ENCODE results near the gene JUP. TPM values are rescaled to one million over a fixed set of nuclear protein-coding genes. Genes with fewer than 3 reads are reported as not detected.
A peak's percentile ranks its signal among the peaks of the same experiment; 100 is the strongest.

The JUP gene
- total and polyA plus RNA-seq, 4 donors, result 35.7 to 64.3 (median 44.7) TPM

DNA sequence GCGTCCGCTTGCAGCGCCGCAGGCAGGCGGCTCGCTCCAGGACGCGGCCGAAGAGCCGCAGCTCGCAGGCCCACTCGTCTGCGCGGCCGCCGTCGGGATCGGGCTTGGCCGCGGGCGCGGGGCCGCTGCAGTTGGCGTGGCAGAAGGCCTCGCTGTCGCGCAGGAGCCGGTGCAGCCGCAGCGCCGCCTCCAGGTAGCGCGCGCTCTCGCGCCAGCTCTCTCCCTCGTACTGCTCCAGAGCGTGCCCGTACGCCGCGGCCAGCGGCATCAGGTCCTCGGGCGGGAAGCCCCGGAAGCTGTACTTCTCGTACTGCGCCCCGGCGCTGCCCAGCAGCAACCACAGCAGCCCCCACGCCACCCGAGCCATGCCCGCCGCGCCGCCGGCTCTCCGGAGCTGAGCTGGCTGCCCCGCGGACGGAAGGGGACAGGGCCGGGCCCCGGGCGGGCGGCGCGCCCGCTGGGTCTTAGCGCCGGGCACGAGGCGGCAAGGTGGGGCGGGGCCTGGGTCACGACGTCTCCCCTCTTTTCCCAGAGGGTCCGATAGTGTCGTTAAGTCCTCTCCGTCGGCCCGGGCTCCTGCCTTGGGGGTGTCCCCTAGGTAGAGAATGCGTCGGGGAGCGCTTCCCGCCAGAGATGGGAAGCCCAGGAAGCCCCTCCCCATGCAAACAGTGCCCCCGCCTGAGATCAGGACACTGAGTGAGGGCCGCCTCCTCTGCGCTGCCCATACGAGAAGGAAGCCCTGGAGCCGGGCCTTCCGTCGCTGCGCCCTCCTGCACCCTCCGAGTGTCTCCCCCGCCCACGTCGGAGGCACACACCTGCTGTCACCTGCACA lies 25.3 kb upstream of the JUP start, which contains the start of gene P3H4:
P3H4 (minus strand) TSS at position 401 of the 832 bp plus-strand sequence; CDS start at position 367, 34 bp downstream.
- intact Hi-C loops (cut with DNase I), result no loop called here
- Histone ChIP-seq H3K27me3 (ENCODE audit: control insufficient read depth in 1 of 2, insufficient read depth in 2 of 2, low read length in 1 of 2) (no peaks in the 10 kb centered on the region), H3K36me3 (ENCODE audit: control insufficient read depth in 1 of 2, insufficient read depth in 2 of 2, low read length in 1 of 2) (peaks cover 0 to 2% of the 10 kb centered on the region in 2 donors), H3K9me3 (ENCODE audit: control insufficient read depth, low read length) (no peaks in the 10 kb centered on the region), H3K27ac (ENCODE audit: low read depth in 1 of 2, low read length in 2 of 2) (peak within 1 kb of the TSS in 1 of 2 donors; percentile 56), H3K4me1 (ENCODE audit: control insufficient read depth in 1 of 2, insufficient read depth in 2 of 2, low read length in 2 of 2) (no peaks in the 10 kb centered on the region), H3K4me3 (ENCODE audit: low read length in 2 of 2) (peak within 1 kb of the TSS; percentile 64 to 77)
- WGBS, 2 donors, result 0 to 1% methylated on average over 73 to 96 of the region's 96 CpGs
- peak; percentile 82 to 93 for DNase-seq
- peak; percentile 90 for ATAC-seq (ENCODE audit: low FRiP score)

DNA sequence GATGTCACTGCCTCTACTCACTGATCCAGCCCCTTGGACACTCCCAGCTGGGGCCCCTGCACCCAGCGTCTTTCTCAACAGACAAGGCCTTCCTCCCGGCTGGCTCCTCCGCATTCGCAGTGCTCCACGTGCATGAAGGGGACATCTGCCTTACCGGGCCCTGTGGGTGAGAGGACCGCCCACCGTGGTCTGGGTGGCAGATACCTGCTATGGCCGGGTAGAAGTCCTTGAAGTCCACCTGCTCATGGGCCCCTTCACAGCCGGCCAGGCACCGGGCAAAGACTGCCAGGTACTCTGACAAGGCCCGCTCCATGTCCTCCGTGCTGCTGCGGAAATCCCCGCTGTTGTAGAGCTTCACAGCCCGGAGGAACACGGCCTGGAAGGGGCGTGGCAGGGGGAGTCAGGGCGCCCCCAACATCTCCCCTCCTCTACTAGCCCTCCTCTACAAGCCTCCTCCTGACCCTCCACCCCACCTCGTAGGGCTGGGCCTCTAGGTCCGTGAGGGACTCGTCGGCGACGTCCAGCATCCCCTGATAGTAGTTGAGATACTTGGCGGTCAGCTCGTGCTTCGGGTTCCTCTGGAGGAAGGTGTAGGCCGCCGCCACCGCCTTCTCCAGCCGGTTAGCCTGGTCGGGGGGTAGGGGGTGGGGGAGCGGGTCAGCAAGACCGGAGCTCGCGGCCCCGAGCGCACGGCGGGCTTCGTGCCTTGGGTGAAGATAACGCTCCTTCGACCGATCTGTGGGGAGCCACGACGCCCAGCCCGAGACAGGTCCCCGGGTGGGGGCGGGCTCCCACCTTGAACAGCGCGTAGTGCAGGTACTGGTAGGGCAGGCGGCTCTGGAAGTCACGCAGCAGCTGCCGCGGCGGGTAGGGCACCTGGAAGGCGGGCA lies 24.4 kb upstream of the JUP start:
- DNase-seq, result peak in 1 of 2 donors; percentile 80

GRCh38 chr17:41806685-41807445 lies 20.4 kb upstream of the JUP start:
- no peak for DNase-seq
- Histone ChIP-seq H3K27ac (ENCODE audit: low read depth in 1 of 2, low read length in 2 of 2) (no peak overlapping the region), H3K27me3 (ENCODE audit: control insufficient read depth in 1 of 2, insufficient read depth in 2 of 2, low read length in 1 of 2) (no peaks in the 10 kb centered on the region), H3K4me1 (ENCODE audit: control insufficient read depth in 1 of 2, insufficient read depth in 2 of 2, low read length in 2 of 2) (no peaks in the 10 kb centered on the region), H3K36me3 (ENCODE audit: control insufficient read depth in 1 of 2, insufficient read depth in 2 of 2, low read length in 1 of 2) (peaks cover 0 to 2% of the 10 kb centered on the region in 2 donors), H3K9me3 (ENCODE audit: control insufficient read depth, low read length) (no peaks in the 10 kb centered on the region), H3K4me3 (ENCODE audit: low read length in 2 of 2) (no peak overlapping the region)
- intact Hi-C loops (cut with DNase I), result no loop called here
- ATAC-seq (ENCODE audit: low FRiP score), result no peak
- 85 to 88% methylated on average over 8 of the region's 8 CpGs for WGBS, 2 donors

More for the DNA sequence above, 24.4 kb upstream of the JUP start:
- WGBS, 2 donors, result 19 to 20% methylated on average over 53 to 58 of the region's 58 CpGs
- intact Hi-C loops (cut with DNase I), result no loop called here
- no peak overlapping the region for H3K27ac ChIP-seq (ENCODE audit: low read depth in 1 of 2, low read length in 2 of 2)
- H3K4me1 ChIP-seq (ENCODE audit: control insufficient read depth in 1 of 2, insufficient read depth in 2 of 2, low read length in 2 of 2), result no peaks in the 10 kb centered on the region
- H3K36me3 ChIP-seq (ENCODE audit: control insufficient read depth in 1 of 2, insufficient read depth in 2 of 2, low read length in 1 of 2), result peaks cover 0 to 2% of the 10 kb centered on the region in 2 donors
- H3K9me3 ChIP-seq (ENCODE audit: control insufficient read depth, low read length), result no peaks in the 10 kb centered on the region
- H3K27me3 ChIP-seq (ENCODE audit: control insufficient read depth in 1 of 2, insufficient read depth in 2 of 2, low read length in 1 of 2), result no peaks in the 10 kb centered on the region
- H3K4me3 ChIP-seq (ENCODE audit: low read length in 2 of 2), result peak overlapping the region; percentile 64 to 77
- peak; percentile 1 for ATAC-seq (ENCODE audit: low FRiP score)

DNA sequence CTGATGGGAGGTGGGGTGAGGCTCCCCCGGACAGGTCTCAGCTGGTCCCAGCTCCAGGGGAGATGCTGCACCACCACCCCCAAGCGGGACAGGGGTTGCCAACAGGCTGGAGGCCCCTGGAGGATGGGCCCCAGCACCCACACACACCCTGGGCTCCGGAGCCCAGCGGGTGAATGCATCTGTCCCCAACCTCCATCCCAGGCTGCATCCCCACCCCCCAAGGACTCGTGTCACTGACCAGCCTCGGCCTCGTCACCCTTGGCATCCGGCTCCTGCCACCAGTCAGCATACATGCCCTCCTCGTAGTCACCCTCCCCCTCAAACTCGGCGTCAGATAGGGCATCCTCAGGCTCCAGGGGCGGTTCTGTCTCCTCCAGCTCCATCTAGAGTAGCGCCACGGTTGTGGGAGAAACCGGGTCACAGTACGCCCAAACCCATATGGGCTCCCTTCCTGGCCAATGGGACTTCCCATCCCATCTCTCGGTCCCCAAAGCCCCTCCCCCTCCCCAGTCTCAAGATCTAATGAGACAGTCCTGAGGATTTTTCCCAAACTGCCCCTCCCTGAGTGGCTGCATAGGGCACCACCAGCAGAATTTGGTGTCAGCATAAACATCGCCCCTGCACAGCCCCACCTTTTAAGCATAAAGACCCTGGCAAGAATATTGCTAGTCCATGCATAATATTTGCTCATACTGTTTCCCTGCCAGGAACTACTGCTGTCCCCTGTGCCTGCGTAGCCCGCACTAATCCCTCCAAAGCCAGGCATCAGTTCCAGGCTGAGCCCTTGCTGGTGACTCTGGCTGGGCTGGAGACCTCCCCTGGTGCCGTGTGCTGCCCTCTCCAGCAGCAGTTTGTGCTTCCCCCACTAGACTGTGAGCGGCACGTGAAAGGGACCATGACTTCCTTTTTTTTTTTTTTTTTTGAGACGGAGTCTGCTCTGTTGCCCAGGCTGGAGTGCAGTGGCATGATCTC lies 16.8 kb upstream of the JUP start:
- Histone ChIP-seq H3K9me3 (ENCODE audit: control insufficient read depth, low read length) (no peaks in the 10 kb centered on the region), H3K27ac (ENCODE audit: low read depth in 1 of 2, low read length in 2 of 2) (no peak overlapping the region), H3K36me3 (ENCODE audit: control insufficient read depth in 1 of 2, insufficient read depth in 2 of 2, low read length in 1 of 2) (peaks cover 0 to 2% of the 10 kb centered on the region in 2 donors), H3K4me1 (ENCODE audit: control insufficient read depth in 1 of 2, insufficient read depth in 2 of 2, low read length in 2 of 2) (no peaks in the 10 kb centered on the region), H3K27me3 (ENCODE audit: control insufficient read depth in 1 of 2, insufficient read depth in 2 of 2, low read length in 1 of 2) (no peaks in the 10 kb centered on the region), H3K4me3 (ENCODE audit: low read length in 2 of 2) (no peak overlapping the region)
- no peak for ATAC-seq (ENCODE audit: low FRiP score)
- no peak for DNase-seq
- intact Hi-C loops (cut with DNase I), result no loop called here
- WGBS, 2 donors, result 54% methylated on average over 23 to 24 of the region's 24 CpGs

DNA sequence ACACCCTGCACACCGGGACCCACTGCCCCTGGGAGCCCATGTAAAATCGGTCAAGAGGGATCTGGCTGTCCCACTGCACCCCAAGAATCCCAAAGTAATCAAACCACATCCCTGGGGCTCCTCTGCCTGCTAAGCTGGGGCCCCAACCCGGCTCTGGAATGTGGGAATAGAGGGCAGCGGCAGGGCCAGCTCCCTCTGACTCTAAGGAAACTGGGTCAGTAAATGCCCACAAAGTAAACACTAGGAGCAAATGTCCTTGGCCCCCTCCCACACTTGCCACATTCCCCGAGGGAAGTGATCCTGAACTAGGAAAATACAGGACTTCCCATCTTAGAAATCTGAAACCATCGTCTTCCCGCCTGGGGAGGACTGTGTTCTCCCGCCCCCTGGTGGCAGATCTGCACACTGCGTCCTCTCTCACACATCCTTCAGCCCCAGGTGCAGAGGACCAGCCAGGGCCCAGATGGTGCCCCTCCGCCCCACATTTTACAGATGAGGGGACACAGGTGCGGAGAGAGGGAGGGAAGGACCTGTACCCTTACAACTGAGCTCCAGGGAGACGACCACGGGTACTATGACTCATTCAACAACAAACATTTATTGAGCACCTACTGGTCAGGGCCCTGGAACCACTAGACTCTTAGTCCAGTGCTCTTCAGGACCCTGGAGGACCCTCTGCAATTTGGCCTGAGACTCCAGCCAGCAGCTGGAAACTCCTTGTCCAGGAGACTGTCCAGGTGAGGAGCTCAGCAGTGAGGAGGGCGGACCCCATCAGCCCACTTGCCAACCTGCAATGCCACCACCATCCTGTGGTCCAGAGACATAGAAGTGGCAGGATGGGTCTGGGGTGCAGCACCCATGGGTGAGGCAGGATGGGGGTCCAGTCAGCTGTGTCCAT lies 15.1 kb upstream of the JUP start:
- no peaks in the 10 kb centered on the region for H3K4me1 ChIP-seq (ENCODE audit: control insufficient read depth in 1 of 2, insufficient read depth in 2 of 2, low read length in 2 of 2)
- no peak overlapping the region for H3K4me3 ChIP-seq (ENCODE audit: low read length in 2 of 2)
- H3K27me3 ChIP-seq (ENCODE audit: control insufficient read depth in 1 of 2, insufficient read depth in 2 of 2, low read length in 1 of 2), result no peaks in the 10 kb centered on the region
- intact Hi-C loops (cut with DNase I), result loop anchor here (1.0 to 2.0 kb wide), 2 partner anchors 63 kb away; no protein-coding TSS in a partner anchor
- H3K27ac ChIP-seq (ENCODE audit: low read depth in 1 of 2, low read length in 2 of 2), result no peak overlapping the region
- no peaks in the 10 kb centered on the region for H3K36me3 ChIP-seq (ENCODE audit: control insufficient read depth in 1 of 2, insufficient read depth in 2 of 2, low read length in 1 of 2)
- DNase-seq (peak; percentile 81 to 94), ATAC-seq (ENCODE audit: low FRiP score) (peak; percentile 91)
- WGBS, 2 donors, result 11% methylated on average over 14 of the region's 14 CpGs
- H3K9me3 ChIP-seq (ENCODE audit: control insufficient read depth, low read length), result no peaks in the 10 kb centered on the region

- WGBS, 2 donors, result 34 to 35% methylated on average over 18 of the region's 18 CpGs
- H3K36me3 ChIP-seq (ENCODE audit: control insufficient read depth in 1 of 2, insufficient read depth in 2 of 2, low read length in 1 of 2), result no peaks in the 10 kb centered on the region
- H3K27ac ChIP-seq (ENCODE audit: low read depth in 1 of 2, low read length in 2 of 2), result no peak overlapping the region
- no peaks in the 10 kb centered on the region for H3K4me1 ChIP-seq (ENCODE audit: control insufficient read depth in 1 of 2, insufficient read depth in 2 of 2, low read length in 2 of 2)
- intact Hi-C loops (cut with DNase I), result loop anchor here (1.0 to 2.0 kb wide), 2 partner anchors 62 kb away; no protein-coding TSS in a partner anchor
- H3K4me3 ChIP-seq (ENCODE audit: low read length in 2 of 2), result no peak overlapping the region
- DNase-seq (no peak), ATAC-seq (ENCODE audit: low FRiP score) (peak; percentile 47)
- no peaks in the 10 kb centered on the region for H3K9me3 ChIP-seq (ENCODE audit: control insufficient read depth, low read length)
- H3K27me3 ChIP-seq (ENCODE audit: control insufficient read depth in 1 of 2, insufficient read depth in 2 of 2, low read length in 1 of 2), result no peaks in the 10 kb centered on the region
Measured at GRCh38 chr17:41800601-41801373, 14.3 kb upstream of the JUP start.

Measured in aorta (tissue), 5 donors.